GM19468 (cell line): ENCODE results near the gene MYCN.

Experiments used
- ATAC-seq: cut with Tn5 transposase; IDR thresholded peaks from one replicate; pipeline ENCODE4 v1.9.1; 2021; ENCODE audit warnings: mild to moderate bottlenecking, moderate library complexity, moderate number of reproducible peaks; ENCODE audit not compliant: unreplicated experiment; ENCODE audit errors: extremely low read depth

MYCN gene

DNA sequence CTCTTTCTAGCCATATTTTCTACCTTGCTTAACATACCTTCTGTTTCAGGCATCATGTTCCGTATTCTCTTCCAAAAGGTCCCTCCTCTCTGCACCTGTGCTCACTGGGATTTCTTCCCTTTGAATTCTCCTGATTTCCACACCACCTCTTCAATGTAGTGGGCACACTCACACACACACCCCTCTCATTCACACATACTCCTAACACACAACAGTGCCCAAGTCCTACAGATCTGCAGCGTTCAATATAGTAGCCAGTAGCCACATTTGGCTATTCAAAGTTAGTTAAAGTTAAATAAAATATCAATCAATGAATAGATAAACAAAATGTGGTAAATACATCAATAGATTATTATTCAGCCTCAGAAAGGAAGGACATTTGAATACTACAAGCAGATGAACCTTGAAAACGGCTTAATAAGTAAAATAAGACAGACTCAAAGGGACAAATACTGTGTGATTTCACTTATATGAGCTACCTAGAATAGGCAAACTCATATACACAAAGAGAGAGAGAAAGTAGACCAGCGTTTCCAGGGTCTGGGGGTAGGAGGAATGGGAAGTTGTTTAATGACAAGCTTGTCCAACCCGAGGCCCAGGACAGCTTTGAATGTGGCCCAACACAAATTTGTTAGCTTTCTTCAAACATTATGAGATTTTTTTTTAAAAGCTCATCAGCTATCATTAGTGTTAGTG is 34.4 kb downstream of the MYCN start:
- no peak for ATAC-seq

DNA sequence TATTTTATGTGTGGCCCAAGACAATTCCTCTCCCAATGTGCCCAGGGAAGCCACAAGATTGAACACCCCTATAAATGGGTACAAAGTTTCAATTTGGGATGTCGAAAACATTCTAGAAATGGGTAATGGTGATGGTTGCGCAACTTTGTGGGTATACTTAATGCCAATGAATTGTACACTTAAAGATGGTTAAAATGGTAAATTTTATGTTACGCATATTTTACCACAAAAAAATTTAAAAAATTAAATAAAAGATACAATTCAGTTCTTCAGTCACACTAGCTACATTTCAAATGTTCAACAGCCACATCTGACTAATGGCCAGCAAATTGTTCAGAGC is 34.9 kb downstream of the MYCN start:
- ATAC-seq: no peak

DNA sequence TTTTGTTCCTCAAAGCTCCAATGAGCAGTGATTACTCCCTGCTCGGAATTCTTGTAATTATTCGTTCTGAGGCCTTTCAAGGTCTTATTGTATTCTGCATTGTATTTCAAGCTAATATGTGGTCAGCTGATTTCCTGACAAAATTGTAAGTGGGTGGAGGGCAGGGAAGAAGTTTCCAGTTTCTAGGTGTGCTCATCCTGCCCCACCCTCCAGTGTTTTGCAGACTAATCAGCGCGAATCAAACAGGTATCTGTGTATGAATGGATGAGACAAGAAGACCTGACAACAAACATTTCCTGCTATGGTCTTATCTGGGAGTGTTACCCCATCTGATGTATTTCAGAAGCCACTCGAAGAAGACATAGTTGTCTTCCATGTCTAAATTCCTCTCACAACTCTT is 35.3 kb downstream of the MYCN start:
- no peak for ATAC-seq

DNA sequence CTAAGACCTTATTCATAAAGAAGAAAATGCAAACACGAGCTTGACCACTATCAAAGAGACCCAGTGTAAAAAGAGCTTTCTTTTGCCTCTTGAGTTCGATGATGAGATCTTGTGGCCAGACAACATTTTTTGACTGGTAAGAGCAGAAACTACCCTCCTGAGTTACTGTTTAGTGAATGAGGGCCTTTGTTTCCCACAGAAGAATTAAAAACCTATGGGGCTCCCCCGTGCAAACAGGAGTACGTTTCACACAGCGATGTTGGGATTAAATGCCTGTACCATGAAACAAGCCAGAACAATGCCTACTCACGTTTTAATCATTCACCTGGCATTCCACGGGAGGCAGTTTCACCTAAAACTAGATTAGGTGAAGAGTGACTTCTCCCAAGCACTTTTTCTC is 36.0 kb downstream of the MYCN start:
- no peak for ATAC-seq

DNA sequence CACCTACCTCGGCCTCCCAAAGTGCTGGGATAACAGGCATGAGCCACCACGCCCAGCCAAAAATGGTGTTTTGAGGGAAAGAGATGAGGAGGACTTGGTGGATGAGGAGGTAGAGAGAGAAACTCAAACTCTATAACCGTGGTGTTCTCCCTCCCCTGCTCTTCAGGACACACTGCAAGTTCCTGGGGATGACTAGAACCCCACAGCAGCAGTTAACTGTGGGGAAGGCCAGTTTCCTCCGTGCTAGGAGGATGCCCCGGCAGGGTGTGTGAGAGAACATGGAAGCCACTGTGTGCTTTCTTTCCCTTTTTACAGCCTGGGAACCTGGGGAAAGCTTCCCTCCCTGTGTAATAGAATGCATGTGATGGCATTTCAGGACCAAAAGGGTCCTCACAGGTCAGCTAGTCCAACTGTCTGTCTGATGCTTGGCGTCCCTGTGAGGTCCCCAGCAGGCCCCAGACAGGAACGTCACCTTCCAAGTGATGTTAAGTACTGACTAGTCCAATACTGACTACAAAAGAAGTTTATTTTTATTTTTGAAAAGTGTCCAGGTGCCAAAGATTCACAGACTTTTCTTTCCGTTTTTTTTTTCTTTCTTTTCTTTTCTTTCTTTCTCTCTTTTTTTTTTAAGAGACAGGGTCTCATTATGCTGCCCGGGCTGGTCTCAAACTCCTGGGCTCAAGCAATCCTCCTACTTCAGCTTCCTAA is 38.9 kb downstream of the MYCN start:
- ATAC-seq: no peak

DNA sequence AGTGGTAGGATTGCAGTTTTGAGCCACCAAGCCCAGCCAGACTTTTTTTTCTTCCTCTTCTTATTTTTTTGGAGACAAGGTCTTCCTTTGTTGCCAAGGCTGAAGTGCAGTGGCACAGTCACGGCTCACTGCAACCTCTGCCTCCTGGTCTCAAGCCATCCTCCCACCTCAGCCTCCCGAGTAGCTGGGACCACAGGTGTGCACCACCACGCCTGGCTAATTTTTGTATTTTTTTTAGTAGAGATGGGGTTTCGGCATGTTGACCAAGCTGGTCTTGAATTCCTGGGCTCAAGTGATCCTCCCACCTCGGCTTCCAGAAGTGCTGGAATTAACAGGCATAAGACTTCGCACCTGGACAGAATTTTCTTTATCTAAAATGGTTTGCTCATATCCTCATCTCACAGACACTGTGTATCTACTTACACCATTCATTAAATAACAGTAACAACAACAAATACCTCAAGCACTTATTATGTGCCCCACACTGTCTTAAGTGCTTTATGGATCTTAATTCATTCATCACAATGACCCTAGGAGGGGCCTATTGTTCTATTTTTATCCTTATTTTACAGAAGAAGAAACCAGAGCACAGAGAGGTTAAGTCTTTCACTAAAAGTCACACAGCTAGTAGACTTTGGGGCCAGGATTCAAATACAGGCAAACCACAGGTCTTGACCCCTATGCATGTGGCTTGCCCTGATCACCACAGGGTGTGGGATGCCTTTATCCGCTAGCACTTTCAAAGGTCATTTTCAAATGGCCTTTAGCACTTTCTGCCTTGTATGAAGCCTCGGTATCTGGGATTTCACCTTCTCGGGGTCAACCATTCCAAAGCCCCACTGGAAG is 39.6 kb downstream of the MYCN start:
- ATAC-seq: no peak

DNA sequence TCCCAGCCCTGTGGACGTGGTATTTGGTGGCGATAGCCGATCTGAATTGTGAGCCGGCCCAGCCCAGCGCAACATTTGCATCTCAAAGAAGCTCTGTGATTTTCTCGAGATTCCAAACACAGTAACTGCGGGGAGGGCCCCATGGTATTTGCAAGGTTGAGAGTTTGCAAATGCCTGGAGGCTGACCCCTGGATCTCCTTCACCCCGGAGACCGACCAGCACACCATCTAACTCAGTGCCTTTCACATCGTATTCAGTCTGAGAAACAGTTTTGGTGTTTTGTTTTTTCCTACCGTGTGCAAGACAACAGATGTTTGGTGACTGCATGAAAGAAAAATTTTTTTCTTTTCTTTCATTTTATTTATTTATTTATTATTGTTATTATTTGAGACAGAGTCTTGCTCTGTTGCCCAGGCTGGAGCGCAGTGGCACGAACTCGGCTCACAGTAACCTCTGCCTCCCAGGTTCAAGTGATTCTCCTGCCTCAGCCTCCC is 40.3 kb downstream of the MYCN start:
- ATAC-seq: no peak

DNA sequence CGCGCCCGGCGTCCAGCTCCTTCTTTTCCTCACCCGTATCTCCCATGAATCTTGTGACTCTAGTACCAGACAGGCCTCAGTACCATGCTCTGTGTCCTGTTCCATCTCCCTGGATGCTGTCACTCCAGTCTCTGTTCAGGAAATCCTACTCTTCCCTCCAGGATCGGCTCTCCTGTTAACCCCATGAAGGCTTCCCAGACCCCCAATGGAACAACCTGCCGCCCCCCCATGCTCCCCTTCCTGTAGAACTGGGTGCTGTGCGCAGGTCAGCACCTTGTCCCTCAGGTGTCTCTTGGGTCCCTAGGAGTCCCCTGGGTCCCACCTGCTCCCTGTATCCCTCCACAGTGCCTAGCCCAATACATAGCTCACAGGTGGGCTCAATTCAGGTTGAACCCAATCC is 41.3 kb downstream of the MYCN start:
- no peak for ATAC-seq

DNA sequence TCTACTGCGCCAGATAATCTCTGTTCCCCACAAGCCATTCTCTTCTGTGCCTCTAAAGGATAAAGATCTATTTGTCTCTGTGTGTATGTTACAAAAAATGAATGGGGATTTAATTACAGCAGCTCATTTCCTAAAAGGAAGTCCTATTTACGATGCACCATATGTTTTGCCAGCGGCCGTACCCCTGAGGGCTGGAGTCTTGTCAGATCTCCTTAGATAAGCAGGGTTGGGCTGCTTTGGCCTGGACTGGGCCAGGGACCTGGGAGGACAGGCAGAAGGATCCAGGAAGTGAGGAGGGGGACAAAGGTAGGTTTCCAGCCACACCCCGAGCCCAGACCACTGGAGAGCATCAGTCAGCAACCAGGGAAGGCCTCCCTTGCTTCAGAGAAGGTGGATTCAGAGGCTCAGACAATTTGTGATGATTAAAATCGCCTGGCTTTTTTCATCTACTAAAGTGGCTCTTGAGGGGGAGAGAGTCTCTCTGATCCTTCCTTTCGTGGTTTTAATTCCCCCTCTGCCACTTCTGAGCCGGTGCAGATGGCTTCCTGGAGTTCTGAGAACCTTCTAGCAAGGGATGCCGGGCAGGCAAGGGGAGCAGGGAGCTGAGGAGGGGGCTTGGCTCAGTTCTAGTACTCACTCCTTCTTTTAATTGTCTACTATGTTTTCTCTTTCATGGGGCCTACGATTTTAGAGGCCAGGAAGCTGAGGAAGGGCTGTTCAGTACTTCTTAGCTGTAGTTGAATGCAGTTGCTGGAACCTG is 42.1 kb downstream of the MYCN start:
- ATAC-seq: no peak

DNA sequence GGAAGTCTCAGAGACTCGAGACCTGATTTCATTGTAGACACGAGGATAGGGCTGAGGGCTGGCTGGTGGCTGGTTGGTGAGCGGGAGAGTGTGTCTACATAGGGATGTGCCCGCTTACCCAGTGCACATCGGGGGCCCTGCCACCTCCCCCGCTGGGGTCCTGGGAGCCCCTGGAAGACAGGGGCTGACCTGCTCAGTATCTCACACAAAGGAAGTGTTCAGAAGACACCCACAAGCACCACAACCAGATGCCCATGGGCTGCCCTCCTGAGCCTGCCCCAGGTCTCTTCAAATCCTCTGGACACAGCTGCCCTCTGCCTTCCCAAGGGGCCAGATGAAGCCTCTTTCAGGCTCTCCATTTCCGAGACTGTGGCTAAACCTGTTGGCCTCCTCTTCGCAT is 43.1 kb downstream of the MYCN start:
- ATAC-seq: no peak

DNA sequence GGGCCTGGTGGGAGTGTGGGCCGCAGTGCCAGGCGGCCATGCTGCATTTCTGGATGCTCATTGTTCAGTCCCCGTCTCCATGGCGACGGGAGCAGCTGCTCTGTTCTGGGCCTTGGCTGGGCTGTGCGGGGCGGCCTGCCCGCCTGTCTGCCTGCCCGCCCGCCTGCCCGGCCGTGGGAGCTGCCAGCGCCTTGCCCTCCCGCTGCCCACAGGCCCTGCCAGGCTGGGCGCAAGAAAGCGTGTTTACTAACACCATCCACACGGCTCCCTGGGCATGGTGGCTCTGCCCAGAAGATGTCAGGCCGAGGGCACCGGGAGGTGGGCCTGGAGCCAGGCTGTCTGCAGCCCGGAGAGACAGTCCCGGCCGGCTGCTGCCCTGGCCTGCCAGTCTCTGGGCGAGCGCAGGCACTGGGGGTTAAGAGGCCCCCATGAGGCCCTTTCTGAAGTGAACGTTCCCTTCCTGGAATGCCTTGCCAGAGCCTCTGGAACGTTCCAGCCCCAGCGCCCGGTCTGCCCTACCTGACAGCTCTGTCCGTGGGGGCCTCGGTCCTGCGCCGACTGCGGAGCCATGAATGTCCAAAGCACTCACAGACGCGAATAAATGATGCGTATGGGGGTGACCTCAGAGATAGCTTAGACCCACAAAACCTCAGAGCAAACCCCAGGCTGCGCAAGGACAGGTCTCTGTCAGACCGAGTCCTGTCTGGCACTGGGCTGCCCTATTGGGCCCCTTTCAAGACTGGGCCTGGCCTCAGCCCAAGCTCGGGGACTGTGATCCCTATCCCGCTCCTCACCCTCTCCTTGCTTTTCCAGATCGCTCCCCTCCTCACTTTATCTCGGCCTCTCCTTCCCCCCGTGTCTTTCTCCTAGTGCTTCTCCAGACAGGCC is 44.3 kb downstream of the MYCN start:
- no peak for ATAC-seq

DNA sequence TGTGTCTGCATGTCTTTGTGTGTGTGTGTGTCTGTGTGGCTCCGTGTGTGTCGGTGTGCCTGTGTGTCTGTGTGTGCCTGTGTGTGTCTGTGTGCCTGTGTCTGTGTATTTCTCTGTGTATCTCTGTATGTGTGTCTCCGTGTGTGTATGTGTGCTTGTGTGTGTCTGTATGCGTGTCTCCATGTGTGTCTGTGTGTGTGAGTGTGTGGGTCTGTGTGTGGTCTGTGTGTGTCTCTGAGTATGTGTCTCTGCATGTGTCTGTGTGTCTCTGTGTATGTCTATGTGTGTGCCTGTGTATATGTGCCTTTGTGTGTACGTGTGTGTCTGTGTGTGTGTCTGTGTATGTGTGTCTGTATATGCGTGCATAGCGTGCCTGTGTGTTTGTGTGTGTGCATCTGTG is 45.2 kb downstream of the MYCN start:
- no peak for ATAC-seq

DNA sequence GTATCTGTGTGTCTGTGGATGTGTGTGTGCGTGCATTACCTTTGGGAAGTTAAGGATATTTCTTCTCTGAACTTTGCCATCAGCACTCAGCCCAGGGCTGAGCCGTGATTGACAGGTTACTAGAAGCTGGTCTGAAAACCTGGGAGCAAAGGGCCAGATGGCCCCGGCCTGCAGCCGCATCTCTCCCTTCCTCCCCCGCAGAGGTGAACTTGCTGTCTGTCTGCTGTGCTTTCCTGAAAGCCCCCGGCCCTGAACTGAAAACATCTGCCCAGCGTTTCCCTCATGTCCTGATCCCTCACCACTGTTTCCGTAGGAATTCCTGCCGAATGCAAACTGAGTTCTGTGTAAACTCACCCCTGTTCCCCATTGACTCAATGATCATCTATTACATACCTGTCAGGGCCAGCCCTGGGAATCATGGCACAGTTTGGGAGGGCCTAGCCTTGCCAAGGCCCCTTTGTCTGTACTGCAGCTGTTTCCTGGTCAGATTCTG is 45.8 kb downstream of the MYCN start:
- no peak for ATAC-seq

DNA sequence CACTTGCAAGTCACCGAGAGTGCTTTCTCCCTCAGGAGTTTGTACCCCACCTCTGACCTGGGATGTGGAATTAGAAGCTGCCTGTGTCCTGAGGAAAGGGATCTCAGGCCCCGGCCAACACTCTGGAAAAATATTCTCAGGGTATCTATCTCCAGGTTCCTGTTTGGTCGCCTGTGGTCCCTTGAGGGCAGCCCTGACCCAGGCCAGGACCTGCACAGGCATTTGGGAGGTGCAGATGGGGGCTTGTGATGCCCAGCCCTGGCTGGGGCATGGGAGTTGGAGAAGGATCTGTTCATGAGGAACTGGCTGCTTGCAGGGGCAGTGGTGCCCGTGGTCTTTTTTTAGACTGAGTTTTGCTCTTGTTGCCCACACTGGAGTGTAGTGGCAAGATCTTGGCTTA is 46.3 kb downstream of the MYCN start:
- ATAC-seq: no peak

DNA sequence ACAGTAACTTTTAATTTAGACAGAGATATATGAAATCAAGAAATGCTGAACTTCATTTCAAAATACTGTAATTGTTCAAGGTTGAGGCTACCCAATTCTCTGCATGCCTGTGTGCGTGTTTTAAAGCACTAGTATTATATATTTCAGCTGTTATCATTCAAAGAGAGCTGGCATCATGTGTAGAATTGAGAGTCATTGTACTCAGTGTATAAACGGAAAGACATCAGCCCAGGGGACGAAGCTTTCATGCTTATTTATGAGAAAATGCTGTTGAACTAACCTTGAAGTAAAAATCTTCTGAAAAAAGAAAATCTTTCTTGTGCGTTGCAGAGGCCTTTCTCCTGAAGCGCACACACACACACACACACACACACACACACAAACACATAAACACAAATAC is 48.4 kb downstream of the MYCN start:
- ATAC-seq: no peak

DNA sequence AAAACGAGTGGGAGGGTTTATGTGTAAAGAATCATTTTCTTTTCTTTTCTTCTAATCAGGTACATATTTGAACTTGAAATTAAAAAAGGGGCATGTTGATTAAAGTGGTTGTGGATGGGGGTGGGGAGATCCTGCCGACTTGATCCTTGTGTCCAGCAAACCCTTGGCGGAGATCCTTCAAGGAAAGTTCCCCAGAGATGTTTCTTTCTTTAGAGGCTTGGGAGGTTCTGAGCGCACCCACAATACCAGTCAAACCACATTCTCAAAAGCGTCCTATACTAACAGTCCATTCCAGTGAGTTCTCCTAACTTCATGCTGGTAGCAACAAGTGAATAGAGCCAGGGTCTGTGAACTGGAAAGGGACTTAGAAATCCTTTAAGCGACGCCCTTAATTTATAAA is 49.2 kb downstream of the MYCN start:
- no peak for ATAC-seq

DNA sequence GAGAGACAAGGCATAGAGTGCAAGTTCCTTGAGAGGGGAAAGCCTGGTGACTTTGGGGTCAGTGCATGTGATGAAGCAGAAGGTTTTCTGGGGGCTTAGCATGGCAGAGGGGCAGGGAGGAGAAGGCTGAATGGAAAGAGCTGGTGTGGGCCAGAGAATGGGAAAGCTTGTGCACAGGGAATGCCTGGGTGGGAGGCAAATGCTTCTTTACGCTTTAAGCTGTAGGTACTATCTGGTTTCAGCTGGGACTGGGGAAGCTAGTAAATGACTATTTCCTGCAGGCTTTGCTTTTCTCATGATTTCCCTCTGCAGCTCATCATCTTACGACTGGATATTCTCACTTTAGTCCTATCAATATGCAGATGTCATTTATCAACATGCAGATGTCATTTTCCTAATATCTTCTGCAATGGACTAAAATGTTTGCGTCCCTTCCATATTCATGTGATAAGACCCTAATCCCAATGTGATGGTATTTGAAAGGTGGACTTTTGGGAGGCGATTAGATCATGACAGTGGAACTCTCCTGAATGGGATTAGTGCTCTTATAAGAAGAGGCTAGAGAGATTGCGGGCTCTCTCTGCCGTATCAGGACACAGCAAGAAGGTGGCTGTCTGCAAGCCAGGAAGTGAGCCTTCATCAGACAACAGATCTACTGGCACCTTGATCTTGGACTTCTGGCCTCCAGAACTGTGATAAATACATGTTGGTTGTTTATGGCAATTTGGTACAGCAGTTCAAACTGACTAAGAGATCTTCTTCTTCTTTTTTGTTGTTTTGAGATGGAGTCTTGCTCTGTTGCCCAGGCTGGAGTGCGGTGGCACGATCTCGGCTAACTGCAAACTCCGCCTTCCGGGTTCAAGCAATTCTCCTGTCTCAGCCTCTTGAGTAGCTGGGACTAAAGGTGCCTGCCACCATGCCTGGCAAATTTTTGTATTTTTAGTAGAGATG is 50.1 kb downstream of the MYCN start:
- ATAC-seq: no peak

DNA sequence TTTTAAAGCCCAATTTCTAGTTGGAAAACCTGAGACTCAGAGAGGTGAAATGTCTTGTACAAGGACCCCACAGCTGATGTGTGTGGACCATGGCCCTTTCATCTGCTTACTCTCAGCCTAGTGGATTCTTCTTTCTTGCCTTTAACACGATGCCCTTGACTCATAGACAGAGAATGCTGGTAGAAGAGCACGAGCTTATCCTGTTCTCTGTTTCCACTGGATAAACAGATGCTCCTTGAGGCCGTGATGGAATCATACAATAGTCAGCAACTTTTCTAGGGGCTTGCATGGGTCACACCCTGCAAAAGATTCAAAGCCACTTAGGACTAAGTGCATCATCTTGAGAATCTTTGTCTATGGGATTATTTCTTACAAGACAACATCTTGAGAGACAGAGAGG is 50.9 kb downstream of the MYCN start:
- ATAC-seq: no peak
